ENCODE results near the gene APBA2.

Gene APBA2

DNA sequence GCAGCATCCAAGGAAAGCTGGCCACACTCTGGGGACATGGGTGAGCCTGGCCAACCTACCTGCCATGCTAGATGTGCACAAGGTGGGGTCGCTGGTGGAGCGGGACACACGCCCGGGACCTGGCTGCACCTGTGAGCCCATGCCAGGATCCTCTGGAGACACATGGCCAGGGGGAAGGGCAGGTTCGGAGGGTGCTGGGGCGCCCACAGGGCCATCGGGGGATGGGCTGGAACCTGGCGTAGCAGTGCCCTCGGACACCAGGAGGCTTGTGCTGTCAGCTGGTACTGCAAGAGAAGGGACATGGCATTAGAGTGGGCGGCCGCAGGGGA, 240.4 kb downstream of the APBA2 start:
- H3K36me3 ChIP-seq (ENCODE audit: low read depth): no peaks in the 10 kb centered on the region
- H3K27me3 ChIP-seq (ENCODE audit: insufficient read depth, poor library complexity, severe bottlenecking): no peaks in the 10 kb centered on the region
- H3K27ac ChIP-seq (ENCODE audit: poor library complexity, severe bottlenecking): no peak overlapping the region
- no peaks in the 10 kb centered on the region for H3K4me1 ChIP-seq (ENCODE audit: insufficient read depth, poor library complexity, severe bottlenecking)
- H3K9me3 ChIP-seq (ENCODE audit: severe bottlenecking): no peaks in the 10 kb centered on the region
- no peak for DNase-seq (ENCODE audit: low spot score)
- no peak for ATAC-seq (ENCODE audit: low read depth)
- TF ChIP-seq, protein P1, sequence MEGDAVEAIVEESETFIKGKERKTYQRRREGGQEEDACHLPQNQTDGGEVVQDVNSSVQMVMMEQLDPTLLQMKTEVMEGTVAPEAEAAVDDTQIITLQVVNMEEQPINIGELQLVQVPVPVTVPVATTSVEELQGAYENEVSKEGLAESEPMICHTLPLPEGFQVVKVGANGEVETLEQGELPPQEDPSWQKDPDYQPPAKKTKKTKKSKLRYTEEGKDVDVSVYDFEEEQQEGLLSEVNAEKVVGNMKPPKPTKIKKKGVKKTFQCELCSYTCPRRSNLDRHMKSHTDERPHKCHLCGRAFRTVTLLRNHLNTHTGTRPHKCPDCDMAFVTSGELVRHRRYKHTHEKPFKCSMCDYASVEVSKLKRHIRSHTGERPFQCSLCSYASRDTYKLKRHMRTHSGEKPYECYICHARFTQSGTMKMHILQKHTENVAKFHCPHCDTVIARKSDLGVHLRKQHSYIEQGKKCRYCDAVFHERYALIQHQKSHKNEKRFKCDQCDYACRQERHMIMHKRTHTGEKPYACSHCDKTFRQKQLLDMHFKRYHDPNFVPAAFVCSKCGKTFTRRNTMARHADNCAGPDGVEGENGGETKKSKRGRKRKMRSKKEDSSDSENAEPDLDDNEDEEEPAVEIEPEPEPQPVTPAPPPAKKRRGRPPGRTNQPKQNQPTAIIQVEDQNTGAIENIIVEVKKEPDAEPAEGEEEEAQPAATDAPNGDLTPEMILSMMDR (IDR thresholded peaks at IDR 0.05; ENCODE audit: poor library complexity, severe bottlenecking): no peak
- H3K4me3 ChIP-seq (ENCODE audit: severe bottlenecking): no peak overlapping the region

DNA sequence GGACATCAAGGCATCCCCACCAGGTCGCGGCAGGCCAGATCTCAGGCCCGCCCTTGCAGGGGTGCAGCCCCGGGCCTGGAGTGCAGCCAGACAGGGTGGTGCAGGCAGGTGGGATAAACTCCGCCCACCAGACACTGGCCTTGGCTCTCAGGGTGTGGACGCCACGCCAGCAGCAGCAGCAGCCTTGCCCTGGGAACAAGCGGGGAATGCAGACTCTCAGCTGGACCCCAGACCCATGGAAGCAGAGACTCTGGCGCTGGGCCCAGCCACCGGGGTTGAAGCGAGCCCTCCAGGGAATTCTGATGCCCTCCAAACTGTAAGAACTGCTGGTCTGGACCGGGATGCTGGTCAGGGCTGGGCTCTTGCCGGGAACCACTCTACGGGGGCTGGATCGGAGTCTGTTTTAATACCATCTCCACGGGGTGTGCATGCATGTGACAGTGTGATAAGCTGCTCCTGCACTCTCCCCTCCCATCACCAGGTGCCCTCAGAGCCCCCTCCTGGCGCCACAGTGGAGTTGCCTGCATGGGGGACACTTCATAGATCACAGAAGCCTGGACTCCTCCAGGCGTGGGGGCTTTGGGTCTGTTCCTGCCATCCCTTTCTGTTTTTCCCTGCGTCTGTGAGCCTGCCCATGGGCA, 241.2 kb downstream of the APBA2 start:
- Histone ChIP-seq H3K4me3 (ENCODE audit: severe bottlenecking) (no peak overlapping the region), H3K27ac (ENCODE audit: poor library complexity, severe bottlenecking) (no peak overlapping the region), H3K27me3 (ENCODE audit: insufficient read depth, poor library complexity, severe bottlenecking) (no peaks in the 10 kb centered on the region), H3K9me3 (ENCODE audit: severe bottlenecking) (no peaks in the 10 kb centered on the region), H3K36me3 (ENCODE audit: low read depth) (no peaks in the 10 kb centered on the region), H3K4me1 (ENCODE audit: insufficient read depth, poor library complexity, severe bottlenecking) (no peaks in the 10 kb centered on the region)
- DNase-seq (ENCODE audit: low spot score) (no peak), ATAC-seq (ENCODE audit: low read depth) (peak; percentile 30; the same call in 2 of the 3 replicates)
- TF ChIP-seq, protein P1 (IDR thresholded peaks at IDR 0.05; ENCODE audit: poor library complexity, severe bottlenecking): peak; percentile 15

DNA sequence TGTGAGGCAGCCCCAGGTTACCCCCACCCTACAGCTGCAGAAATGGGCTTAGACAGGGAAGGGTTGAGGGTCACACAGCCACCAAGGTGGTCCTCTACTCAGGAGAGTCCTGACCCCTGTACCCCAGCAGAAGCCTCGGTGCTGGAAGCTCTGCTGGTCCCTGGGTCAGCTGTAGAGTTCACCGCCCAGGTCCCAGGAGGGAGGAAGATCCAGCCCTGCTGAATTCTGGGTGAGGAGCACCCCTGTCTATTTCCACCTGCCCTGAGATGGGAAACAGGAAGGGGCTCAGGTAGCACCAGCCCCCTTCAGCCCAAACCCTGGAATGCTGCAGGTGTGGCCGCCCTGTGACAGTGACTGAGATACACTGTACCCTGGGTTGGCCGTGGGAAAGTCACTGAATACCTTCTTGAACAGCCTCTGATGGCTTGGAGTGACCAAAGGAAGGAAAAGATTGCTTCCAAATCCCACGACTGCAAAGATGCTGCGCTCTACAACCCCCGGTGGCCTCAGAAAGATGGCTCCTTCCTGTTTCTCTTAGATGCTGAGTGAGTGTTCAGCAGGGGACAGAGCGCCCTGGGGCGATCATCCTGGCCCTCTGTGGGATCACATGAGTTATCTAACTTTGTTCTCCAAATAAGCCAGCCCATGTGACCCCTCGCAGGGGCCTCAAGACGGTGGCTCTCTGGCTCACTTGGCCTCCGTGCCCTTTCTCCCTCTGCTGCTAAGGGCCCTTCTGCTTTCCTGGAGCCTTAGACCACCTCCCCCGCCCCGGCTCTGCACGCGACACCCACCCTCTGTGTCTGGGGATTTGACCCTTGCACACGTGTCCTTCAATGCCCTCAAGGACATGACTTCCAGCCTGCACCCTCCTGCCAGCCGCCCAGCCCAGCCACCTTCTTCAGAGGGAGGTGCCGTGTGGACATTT, 242.0 kb downstream of the APBA2 start:
- Histone ChIP-seq H3K4me1 (ENCODE audit: insufficient read depth, poor library complexity, severe bottlenecking) (no peaks in the 10 kb centered on the region), H3K9me3 (ENCODE audit: severe bottlenecking) (no peaks in the 10 kb centered on the region), H3K36me3 (ENCODE audit: low read depth) (no peaks in the 10 kb centered on the region), H3K4me3 (ENCODE audit: severe bottlenecking) (no peak overlapping the region), H3K27me3 (ENCODE audit: insufficient read depth, poor library complexity, severe bottlenecking) (no peaks in the 10 kb centered on the region), H3K27ac (ENCODE audit: poor library complexity, severe bottlenecking) (no peak overlapping the region)
- DNase-seq (ENCODE audit: low spot score): peak; percentile 61
- TF ChIP-seq, protein P1 (IDR thresholded peaks at IDR 0.05; ENCODE audit: poor library complexity, severe bottlenecking): no peak
- ATAC-seq (ENCODE audit: low read depth): no peak

DNA sequence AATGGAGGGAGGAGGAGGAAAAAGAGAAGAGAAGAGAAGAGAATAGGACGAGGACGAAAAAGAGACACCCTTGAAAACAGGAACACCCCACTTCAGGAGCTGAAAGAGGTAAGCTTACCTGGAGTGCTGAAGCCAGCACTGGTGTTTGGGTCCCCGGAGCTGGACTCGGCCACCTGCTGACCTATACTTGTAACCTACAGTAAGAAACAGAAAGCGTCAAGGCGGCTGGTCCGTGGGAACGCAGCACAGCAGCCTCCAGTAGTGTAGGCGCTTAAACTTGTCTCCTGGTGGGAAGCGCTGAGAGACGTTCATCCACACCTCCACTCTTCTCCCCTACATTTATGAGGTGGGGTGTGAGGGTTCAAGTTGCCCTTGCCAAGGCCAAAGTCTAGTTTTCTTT, 242.9 kb downstream of the APBA2 start:
- no peaks in the 10 kb centered on the region for H3K36me3 ChIP-seq (ENCODE audit: low read depth)
- H3K4me1 ChIP-seq (ENCODE audit: insufficient read depth, poor library complexity, severe bottlenecking): no peaks in the 10 kb centered on the region
- TF ChIP-seq, protein P1 (IDR thresholded peaks at IDR 0.05; ENCODE audit: poor library complexity, severe bottlenecking): no peak
- DNase-seq (ENCODE audit: low spot score) (peak; percentile 60), ATAC-seq (ENCODE audit: low read depth) (no peak)
- H3K27me3 ChIP-seq (ENCODE audit: insufficient read depth, poor library complexity, severe bottlenecking): no peaks in the 10 kb centered on the region
- no peaks in the 10 kb centered on the region for H3K9me3 ChIP-seq (ENCODE audit: severe bottlenecking)
- H3K4me3 ChIP-seq (ENCODE audit: severe bottlenecking): no peak overlapping the region
- H3K27ac ChIP-seq (ENCODE audit: poor library complexity, severe bottlenecking): no peak overlapping the region

DNA sequence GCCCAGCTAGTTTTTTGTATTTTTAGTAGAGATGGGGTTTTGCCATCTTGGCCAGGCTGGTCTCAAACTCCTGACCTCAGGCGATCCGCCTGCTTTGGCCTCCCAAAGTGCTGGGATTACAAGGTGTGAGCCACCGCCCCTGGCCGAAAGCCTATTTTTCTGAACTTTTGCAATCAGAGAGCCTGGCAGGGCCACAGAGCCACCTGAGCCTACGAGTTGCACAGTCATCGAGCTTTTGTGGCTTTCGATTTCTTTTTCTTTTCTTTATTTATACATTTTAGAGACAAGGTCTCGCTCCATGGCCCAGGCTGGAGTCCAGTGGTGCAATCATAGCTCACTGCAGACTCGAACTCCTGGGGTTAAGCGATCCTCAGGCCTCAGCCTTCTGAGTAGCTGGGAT, 243.4 kb downstream of the APBA2 start:
- H3K4me1 ChIP-seq (ENCODE audit: insufficient read depth, poor library complexity, severe bottlenecking): no peaks in the 10 kb centered on the region
- TF ChIP-seq, protein P1 (IDR thresholded peaks at IDR 0.05; ENCODE audit: poor library complexity, severe bottlenecking): no peak
- no peak overlapping the region for H3K27ac ChIP-seq (ENCODE audit: poor library complexity, severe bottlenecking)
- peak; percentile 33 for DNase-seq (ENCODE audit: low spot score)
- H3K36me3 ChIP-seq (ENCODE audit: low read depth): no peaks in the 10 kb centered on the region
- H3K27me3 ChIP-seq (ENCODE audit: insufficient read depth, poor library complexity, severe bottlenecking): no peaks in the 10 kb centered on the region
- H3K4me3 ChIP-seq (ENCODE audit: severe bottlenecking): no peak overlapping the region
- H3K9me3 ChIP-seq (ENCODE audit: severe bottlenecking): no peaks in the 10 kb centered on the region
- ATAC-seq (ENCODE audit: low read depth): no peak
